Activated T-helper 2 cell treated with anti-CD3 and anti-CD28 coated beads, Interferon-gamma antibody, Interleukin-2, Interleukin-4, amounts not matched to agents 10 μg/mL and 5 μg/mL and 100 μg/mL, durations not matched to agents 14 hours and 24 hours and 36 hours (primary cell): ENCODE data around the gene KIF13A. TPM values are rescaled to one million over a fixed set of nuclear protein-coding genes. Genes with fewer than 3 reads are reported as not detected.
"Not testable (repeated sequence)": the region's sequence is repeated elsewhere in the genome, so short reads cannot be mapped to it uniquely, and the experiment has no call there.

Experiments
- DNase-seq: peaks from one replicate; pipeline ENCODE4 v3.0.0; 2021; ENCODE audit warnings: low spot score
- H3K27ac Mint-ChIP-seq: one replicate; pipeline ENCODE4 v1.8.0; 2021; ENCODE audit warnings: mixed read lengths
- H3K27me3 Mint-ChIP-seq: one replicate; pipeline ENCODE4 v1.8.0; 2021; ENCODE audit warnings: low read depth, mixed read lengths
- H3K36me3 Mint-ChIP-seq: one replicate; pipeline ENCODE4 v1.8.0; 2021; ENCODE audit warnings: low read depth, mixed read lengths
- H3K4me1 Mint-ChIP-seq: one replicate; pipeline ENCODE4 v1.8.0; 2021; ENCODE audit warnings: low read depth, mixed read lengths
- H3K4me3 Mint-ChIP-seq: one replicate; pipeline ENCODE4 v1.8.0; 2021; ENCODE audit warnings: low read depth, mild to moderate bottlenecking, moderate library complexity, mixed read lengths
- H3K9me3 Mint-ChIP-seq: one replicate; pipeline ENCODE4 v1.8.0; 2021; ENCODE audit warnings: mixed read lengths
- intact Hi-C: fragments of 100-400 bp; cut with micrococcal nuclease; formaldehyde crosslinking; loops from one replicate; pipeline ENCODE4 v1.15.1; 2023
- total RNA-seq: library from RNA; stranded (reverse); gene quantifications from 2 replicates; pipeline ENCODE4 v1.2.3, GENCODE V29; 2022

KIF13A gene
- total RNA-seq, 1 donor from 2014 or later: not detected

DNA sequence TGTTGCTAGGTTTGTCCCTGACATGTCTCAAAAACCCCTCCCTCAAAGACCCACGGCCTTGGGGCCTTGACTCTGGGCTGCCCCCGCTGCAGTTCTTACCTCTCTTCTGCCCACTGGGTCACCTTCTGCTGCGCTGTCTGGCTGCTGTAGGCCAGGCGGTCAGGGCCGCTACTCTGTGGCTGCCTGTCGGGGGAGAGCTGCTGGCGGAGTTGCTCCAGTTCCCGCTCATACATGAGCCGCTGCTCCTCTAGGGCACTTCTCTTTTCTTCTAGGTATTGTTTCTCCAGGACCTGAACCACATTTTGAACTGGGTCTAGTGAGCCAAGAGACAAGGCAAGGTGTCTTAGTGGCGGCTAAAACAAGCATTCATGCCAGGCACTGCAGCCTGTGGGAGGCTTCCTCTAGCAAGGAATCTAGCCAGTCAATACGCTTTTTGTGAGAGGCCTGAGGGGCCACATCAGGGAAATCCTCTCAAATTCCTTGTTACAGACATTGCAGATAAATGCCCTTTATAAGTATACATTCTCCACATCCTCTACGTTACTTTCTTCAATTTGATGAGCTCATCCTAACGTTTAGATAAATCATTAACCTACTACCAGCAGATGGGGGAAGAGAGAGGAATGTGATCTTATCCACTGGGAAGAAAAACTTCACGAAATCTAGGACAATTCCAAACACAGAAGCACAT is 170.4 kb downstream of the KIF13A start:
- Mint-ChIP-seq H3K27me3 (peaks cover 4% of the 10 kb centered on the region), H3K36me3 (no peaks in the 10 kb centered on the region), H3K4me3 (no peak overlapping the region), H3K9me3 (no peaks in the 10 kb centered on the region), H3K27ac (no peak overlapping the region), H3K4me1 (no peaks in the 10 kb centered on the region)
- no peak for DNase-seq
- intact Hi-C loops: no loop called here

GRCh38 chr6:17813542-17813941 is 173.9 kb downstream of the KIF13A start:
- DNase-seq: no peak
- no peaks in the 10 kb centered on the region for H3K9me3 Mint-ChIP-seq
- no peaks in the 10 kb centered on the region for H3K36me3 Mint-ChIP-seq
- H3K4me3 Mint-ChIP-seq: no peak overlapping the region
- no peaks in the 10 kb centered on the region for H3K4me1 Mint-ChIP-seq
- intact Hi-C loops: no loop called here
- H3K27ac Mint-ChIP-seq: no peak overlapping the region
- H3K27me3 Mint-ChIP-seq: peaks cover 8% of the 10 kb centered on the region

DNA sequence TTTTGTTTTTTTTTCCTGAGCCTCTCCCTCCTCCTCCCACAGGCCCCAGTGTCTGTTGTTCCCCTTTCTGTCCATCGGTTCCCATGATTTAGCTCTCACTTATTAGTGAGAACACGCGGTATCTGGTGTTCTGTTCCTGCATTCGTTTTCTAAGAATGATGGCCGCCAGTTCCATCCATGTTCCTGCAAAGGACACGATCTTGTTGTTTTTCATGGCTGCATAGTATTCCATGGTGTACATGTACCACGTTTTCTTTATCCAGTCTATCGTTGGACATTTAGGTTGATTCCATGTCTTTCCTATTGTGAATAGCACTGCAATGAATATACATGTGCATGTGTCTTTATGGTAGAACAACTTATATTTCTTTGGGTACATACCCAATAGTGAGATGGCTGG is 175.1 kb downstream of the KIF13A start:
- Mint-ChIP-seq H3K4me3 (no peak overlapping the region), H3K9me3 (no peaks in the 10 kb centered on the region), H3K27ac (no peak overlapping the region), H3K4me1 (no peaks in the 10 kb centered on the region), H3K36me3 (no peaks in the 10 kb centered on the region), H3K27me3 (peaks cover 9% of the 10 kb centered on the region)
- intact Hi-C loops: no loop called here
- no peak for DNase-seq

GRCh38 chr6:17808609-17809008 is 178.8 kb downstream of the KIF13A start:
- no peaks in the 10 kb centered on the region for H3K36me3 Mint-ChIP-seq
- H3K4me1 Mint-ChIP-seq: no peaks in the 10 kb centered on the region
- intact Hi-C loops: no loop called here
- no peak for DNase-seq
- no peak overlapping the region for H3K4me3 Mint-ChIP-seq
- no peaks in the 10 kb centered on the region for H3K9me3 Mint-ChIP-seq
- peaks cover 13% of the 10 kb centered on the region for H3K27me3 Mint-ChIP-seq
- H3K27ac Mint-ChIP-seq: no peak overlapping the region

DNA sequence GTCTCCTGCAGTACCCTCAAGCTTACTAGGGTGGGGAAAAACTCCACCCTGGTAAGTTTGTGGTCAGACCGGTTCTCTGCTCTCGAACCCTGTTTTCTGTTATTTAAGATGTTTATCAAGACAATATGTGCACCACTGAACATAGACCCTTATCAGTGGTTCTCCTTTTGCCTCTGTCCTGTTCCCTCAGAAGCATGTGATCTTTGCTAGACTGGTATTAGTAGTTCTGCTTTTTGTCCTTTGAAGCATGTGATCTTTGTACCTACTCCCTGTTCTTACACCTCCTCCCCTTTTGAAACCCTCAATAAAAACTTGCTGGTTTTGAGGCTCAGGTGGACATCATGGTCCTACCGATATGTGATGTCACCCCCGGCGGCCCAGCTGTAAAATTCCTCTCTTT is 180.0 kb downstream of the KIF13A start:
- H3K27ac Mint-ChIP-seq, intact Hi-C loops, DNase-seq, H3K4me1 Mint-ChIP-seq, H3K9me3 Mint-ChIP-seq, H3K4me3 Mint-ChIP-seq, H3K36me3 Mint-ChIP-seq: not testable (repeated sequence)
- peaks cover 13% of the 10 kb centered on the region for H3K27me3 Mint-ChIP-seq

DNA sequence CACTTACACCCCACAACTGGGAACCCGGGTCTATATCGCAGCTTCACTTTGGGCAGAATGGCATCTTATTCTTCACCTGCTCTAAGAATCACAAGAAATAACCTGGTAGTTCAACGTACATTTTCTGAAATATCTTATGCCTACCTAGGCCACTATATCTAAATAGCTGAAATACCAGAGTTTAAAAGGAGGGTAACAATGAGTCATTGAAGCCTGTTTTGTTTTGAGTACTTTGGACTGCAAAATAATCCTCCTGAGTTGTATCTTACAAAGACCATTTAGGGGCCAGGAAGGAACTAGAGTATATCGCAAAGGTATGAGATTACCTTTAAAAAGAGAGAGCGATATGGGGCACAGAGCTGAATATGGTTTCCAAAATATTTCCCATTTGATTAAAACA is 184.0 kb downstream of the KIF13A start:
- DNase-seq: no peak
- Mint-ChIP-seq H3K4me3 (no peak overlapping the region), H3K27ac (no peak overlapping the region), H3K9me3 (no peaks in the 10 kb centered on the region), H3K4me1 (no peaks in the 10 kb centered on the region), H3K36me3 (no peaks in the 10 kb centered on the region), H3K27me3 (peaks cover 20% of the 10 kb centered on the region)
- intact Hi-C loops: loop anchor here (5.0 kb wide), 2 partner anchors 101 to 646 kb away; no protein-coding TSS in a partner anchor

DNA sequence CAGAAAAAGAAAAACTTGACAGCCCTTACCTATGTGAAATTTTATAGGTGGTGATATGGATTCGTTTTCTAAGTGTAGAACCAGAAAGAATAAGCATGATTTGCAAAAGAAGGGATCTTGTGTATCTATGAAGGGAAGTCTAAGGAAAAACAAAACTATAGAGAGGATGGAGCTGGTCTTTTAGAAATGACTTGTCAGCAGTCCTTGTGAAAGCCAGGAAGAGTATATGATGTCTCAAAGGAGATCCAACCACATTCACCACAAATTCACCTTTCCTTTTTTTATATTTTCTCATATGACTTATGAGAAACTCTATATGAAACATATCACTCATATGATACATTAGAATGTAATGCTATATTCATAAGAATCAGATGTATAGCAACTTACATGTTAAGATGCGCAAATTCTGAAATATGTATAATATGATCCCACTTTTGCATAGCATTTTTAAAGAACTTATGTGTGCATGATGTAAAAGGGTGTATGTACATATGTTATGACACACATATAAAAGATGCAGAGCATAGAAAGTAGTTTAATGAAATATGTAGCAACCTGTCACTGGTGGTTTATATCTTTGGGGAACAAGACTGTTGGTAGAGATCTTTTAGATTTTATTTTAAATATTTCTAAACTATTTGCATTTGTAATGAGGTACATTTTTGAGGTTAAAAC is 188.8 kb downstream of the KIF13A start:
- Mint-ChIP-seq H3K4me1 (no peaks in the 10 kb centered on the region), H3K27me3 (peaks cover 22% of the 10 kb centered on the region), H3K27ac (no peak overlapping the region), H3K4me3 (no peak overlapping the region), H3K36me3 (no peaks in the 10 kb centered on the region), H3K9me3 (no peaks in the 10 kb centered on the region)
- intact Hi-C loops: no loop called here
- DNase-seq: no peak

- DNase-seq: no peak
- no peaks in the 10 kb centered on the region for H3K4me1 Mint-ChIP-seq
- H3K4me3 Mint-ChIP-seq: no peak overlapping the region
- intact Hi-C loops: no loop called here
- no peaks in the 10 kb centered on the region for H3K36me3 Mint-ChIP-seq
- no peak overlapping the region for H3K27ac Mint-ChIP-seq
- H3K27me3 Mint-ChIP-seq: peaks cover 7% of the 10 kb centered on the region
- no peaks in the 10 kb centered on the region for H3K9me3 Mint-ChIP-seq
Observed at GRCh38 chr6:17790489-17790888, 196.9 kb downstream of the KIF13A start.

DNA sequence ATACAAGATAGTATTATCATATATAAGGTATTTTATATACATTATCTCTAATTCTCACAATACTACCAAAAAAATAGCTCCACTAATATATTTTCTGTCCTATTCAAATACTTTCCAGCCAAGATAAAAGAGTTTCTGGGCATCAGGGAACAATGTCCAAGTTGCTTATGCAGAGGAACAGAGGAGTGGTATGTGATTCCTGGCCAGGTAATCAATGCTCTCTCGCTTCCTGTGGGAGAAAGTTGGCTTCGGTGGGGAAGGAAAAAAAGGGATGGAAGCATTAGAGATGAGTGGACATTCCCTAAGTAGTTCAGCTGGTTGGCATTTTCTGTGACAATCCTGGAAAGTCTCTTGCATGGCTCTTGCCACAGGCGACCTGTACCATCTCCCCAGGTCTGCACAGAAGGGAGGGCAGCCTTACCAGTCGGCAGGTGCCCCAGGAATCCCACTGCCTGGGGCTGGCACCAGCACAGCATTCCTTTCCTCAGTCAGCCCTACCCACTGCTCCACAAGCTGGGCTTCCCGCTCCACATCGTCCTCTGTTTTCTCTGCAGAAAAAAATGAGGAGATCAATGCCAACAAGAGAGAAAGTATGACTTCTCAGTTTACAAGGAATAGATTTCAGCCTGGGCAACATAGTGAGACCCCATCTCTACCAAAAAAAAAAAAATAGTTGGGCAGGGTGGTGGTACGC is 202.2 kb downstream of the KIF13A start:
- DNase-seq: no peak
- intact Hi-C loops: no loop called here
- no peak overlapping the region for H3K4me3 Mint-ChIP-seq
- H3K4me1 Mint-ChIP-seq: no peaks in the 10 kb centered on the region
- H3K36me3 Mint-ChIP-seq: no peaks in the 10 kb centered on the region
- H3K27ac Mint-ChIP-seq: no peak overlapping the region
- peaks cover 4% of the 10 kb centered on the region for H3K27me3 Mint-ChIP-seq
- H3K9me3 Mint-ChIP-seq: no peaks in the 10 kb centered on the region

- intact Hi-C loops: no loop called here
- Mint-ChIP-seq H3K9me3 (no peaks in the 10 kb centered on the region), H3K27ac (no peak overlapping the region), H3K27me3 (peaks cover 5% of the 10 kb centered on the region), H3K4me1 (no peaks in the 10 kb centered on the region), H3K36me3 (no peaks in the 10 kb centered on the region), H3K4me3 (no peak overlapping the region)
- no peak for DNase-seq
Observed at GRCh38 chr6:17780061-17780460, 207.4 kb downstream of the KIF13A start.

DNA sequence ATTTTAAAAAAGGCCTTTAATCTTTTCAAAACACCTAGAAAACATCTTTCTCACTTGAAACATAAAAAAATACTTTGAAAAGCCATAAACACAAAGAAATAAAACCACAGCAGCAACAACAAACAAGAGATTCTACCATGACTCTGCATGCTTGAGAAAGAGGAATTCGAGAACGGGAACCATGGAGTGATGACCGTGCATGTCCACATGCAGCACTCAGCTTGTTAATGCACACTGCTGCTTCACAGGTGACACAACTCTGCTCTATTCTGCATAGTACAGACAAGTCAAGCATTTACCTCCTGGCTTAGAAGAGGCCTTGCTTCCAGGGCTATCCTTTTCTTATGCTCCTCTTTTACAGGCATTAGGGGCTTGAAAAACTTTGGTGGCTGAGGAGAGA is 215.8 kb downstream of the KIF13A start:
- no peaks in the 10 kb centered on the region for H3K4me1 Mint-ChIP-seq
- intact Hi-C loops: no loop called here

GRCh38 chr6:17768881-17769280 is 218.6 kb downstream of the KIF13A start:
- H3K9me3 Mint-ChIP-seq: no peaks in the 10 kb centered on the region
- no peaks in the 10 kb centered on the region for H3K4me1 Mint-ChIP-seq
- H3K27me3 Mint-ChIP-seq: peaks cover 13% of the 10 kb centered on the region
- H3K36me3 Mint-ChIP-seq: no peaks in the 10 kb centered on the region
- intact Hi-C loops: no loop called here
- H3K27ac Mint-ChIP-seq: no peak overlapping the region
- no peak overlapping the region for H3K4me3 Mint-ChIP-seq
- DNase-seq: no peak

More for the DNA sequence above, 215.8 kb downstream of the KIF13A start:
- Mint-ChIP-seq H3K27ac (no peak overlapping the region), H3K4me3 (no peak overlapping the region), H3K9me3 (no peaks in the 10 kb centered on the region), H3K27me3 (peaks cover 8% of the 10 kb centered on the region), H3K36me3 (no peaks in the 10 kb centered on the region)
- no peak for DNase-seq

GRCh38 chr6:17768388-17768787 is 219.0 kb downstream of the KIF13A start:
- no peak overlapping the region for H3K4me3 Mint-ChIP-seq
- H3K36me3 Mint-ChIP-seq: no peaks in the 10 kb centered on the region
- intact Hi-C loops: no loop called here
- no peaks in the 10 kb centered on the region for H3K4me1 Mint-ChIP-seq
- no peak overlapping the region for H3K27ac Mint-ChIP-seq
- peaks cover 12% of the 10 kb centered on the region for H3K27me3 Mint-ChIP-seq
- H3K9me3 Mint-ChIP-seq: no peaks in the 10 kb centered on the region
- no peak for DNase-seq
